Loucy (cell line): Measurements from ENCODE around the gene LUC7L.

Source experiments
- H2AFZ ChIP-seq: fragments of 200-600 bp; sonication (generic); 2 replicates; pipeline ENCODE4 v1.6.0; 2016; ENCODE audit warnings: antibody characterized with exemption, mild to moderate bottlenecking, low read length, moderate library complexity
- H3F3A ChIP-seq: fragments of 200-600 bp; 2 replicates; pipeline ENCODE4 v1.6.0; 2016; ENCODE audit warnings: antibody characterized with exemption, low read depth, mild to moderate bottlenecking
- H3K27me3 ChIP-seq: fragments of 200-600 bp; sonication (generic); 2 replicates; pipeline ENCODE4 v1.6.1; 2014; ENCODE audit warnings: low read length, mild to moderate bottlenecking; ENCODE audit not compliant: insufficient read depth, poor library complexity, severe bottlenecking
- H3K36me3 ChIP-seq: fragments of 200-600 bp; sonication (generic); 2 replicates; pipeline ENCODE4 v1.6.1; 2016; ENCODE audit warnings: low read length; ENCODE audit not compliant: insufficient read depth
- H3K4me1 ChIP-seq: fragments of 200-600 bp; sonication (generic); 2 replicates; pipeline ENCODE4 v1.5.1; 2014; ENCODE audit warnings: low read length, mild to moderate bottlenecking; ENCODE audit not compliant: insufficient read depth, poor library complexity, severe bottlenecking
- H3K4me2 ChIP-seq: fragments of 200-600 bp; sonication (generic); 2 replicates; pipeline ENCODE4 v1.6.0; 2014; ENCODE audit warnings: antibody characterized with exemption, low read length, low read depth, mild to moderate bottlenecking; ENCODE audit not compliant: poor library complexity, severe bottlenecking
- H3K4me3 ChIP-seq: fragments of 200-600 bp; sonication (generic); 2 replicates; pipeline ENCODE4 v1.5.1; 2014; ENCODE audit warnings: low read length, mild to moderate bottlenecking, mixed read lengths; ENCODE audit not compliant: poor library complexity, severe bottlenecking
- H3K79me2 ChIP-seq: fragments of 200-600 bp; sonication (generic); 2 replicates; pipeline ENCODE4 v1.6.1; 2014; ENCODE audit warnings: low read length; ENCODE audit not compliant: insufficient read depth
- H3K9ac ChIP-seq: fragments of 200-600 bp; sonication (generic); 2 replicates; pipeline ENCODE4 v1.6.0; 2014; ENCODE audit warnings: mild to moderate bottlenecking, low read depth, low read length, moderate library complexity; ENCODE audit not compliant: poor library complexity, severe bottlenecking
- H3K9me2 ChIP-seq: fragments of 200-600 bp; sonication (generic); replicated peaks from 2 replicates; pipeline ENCODE4 v1.6.1; 2016; ENCODE audit warnings: low read depth, low read length, mixed read lengths
- H3K9me3 ChIP-seq: fragments of 200-600 bp; sonication (generic); 2 replicates; pipeline ENCODE4 v1.6.1; 2014; ENCODE audit warnings: mild to moderate bottlenecking, antibody characterized with exemption, low read length, low read depth; ENCODE audit not compliant: insufficient read depth
- H4K20me1 ChIP-seq: fragments of 200-600 bp; sonication (generic); 2 replicates; pipeline ENCODE4 v1.6.0; 2014; ENCODE audit warnings: antibody characterized with exemption, low read length, mild to moderate bottlenecking; ENCODE audit not compliant: insufficient read depth, poor library complexity, severe bottlenecking
- EZH2phosphoT487 ChIP-seq: fragments of 200-600 bp; IDR thresholded peaks from 2 replicates; pipeline ENCODE4 v1.6.1; 2018; ENCODE audit warnings: antibody characterized with exemption, mild to moderate bottlenecking, moderate library complexity, borderline replicate concordance
- TF ChIP-seq, protein P1 (sequence below): fragments of 200-600 bp; sonication (generic); conservative IDR thresholded peaks from 2 replicates; pipeline ENCODE4 v1.5.1; 2014; ENCODE audit warnings: mild to moderate bottlenecking, antibody characterized with exemption, low read length

Gene LUC7L

DNA sequence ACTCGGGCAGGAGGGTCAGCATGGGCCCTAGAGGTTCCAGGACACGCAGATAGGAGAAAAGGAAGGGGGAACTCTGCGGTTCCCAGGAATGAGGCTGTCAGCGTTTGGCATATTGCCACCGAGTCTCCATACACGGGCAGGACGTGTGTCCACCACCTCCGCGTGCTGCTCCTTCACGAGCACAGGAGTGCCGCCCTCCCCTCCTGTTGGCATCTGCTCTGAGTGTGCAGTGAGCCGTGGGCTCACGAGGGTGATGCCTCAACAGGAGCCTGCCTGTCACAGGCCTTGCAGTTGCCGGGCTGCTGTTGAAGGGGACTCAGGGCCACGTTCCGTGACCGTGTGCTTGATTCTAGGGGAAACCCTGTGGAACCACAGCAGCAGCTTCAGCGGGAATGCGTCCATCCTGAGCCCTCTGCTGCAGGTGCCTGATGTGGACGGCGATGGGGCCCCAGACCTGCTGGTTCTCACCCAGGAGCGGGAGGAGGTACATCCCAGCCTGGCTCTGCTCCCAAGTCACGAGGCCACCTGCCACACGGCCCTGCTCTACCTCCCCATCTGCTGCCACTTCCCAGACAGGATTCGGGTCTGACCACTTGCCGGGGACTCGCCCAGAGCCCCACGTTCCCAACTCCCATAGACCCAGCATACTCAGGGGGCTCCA lies 31.9 kb upstream of the LUC7L start:
- H4K20me1 ChIP-seq, result no peaks in the 10 kb centered on the region
- H3K4me2 ChIP-seq, result no peak overlapping the region
- no peaks in the 10 kb centered on the region for H3K9me3 ChIP-seq
- H3F3A ChIP-seq, result no peaks in the 10 kb centered on the region
- no peak overlapping the region for H3K9ac ChIP-seq
- TF ChIP-seq, protein P1, sequence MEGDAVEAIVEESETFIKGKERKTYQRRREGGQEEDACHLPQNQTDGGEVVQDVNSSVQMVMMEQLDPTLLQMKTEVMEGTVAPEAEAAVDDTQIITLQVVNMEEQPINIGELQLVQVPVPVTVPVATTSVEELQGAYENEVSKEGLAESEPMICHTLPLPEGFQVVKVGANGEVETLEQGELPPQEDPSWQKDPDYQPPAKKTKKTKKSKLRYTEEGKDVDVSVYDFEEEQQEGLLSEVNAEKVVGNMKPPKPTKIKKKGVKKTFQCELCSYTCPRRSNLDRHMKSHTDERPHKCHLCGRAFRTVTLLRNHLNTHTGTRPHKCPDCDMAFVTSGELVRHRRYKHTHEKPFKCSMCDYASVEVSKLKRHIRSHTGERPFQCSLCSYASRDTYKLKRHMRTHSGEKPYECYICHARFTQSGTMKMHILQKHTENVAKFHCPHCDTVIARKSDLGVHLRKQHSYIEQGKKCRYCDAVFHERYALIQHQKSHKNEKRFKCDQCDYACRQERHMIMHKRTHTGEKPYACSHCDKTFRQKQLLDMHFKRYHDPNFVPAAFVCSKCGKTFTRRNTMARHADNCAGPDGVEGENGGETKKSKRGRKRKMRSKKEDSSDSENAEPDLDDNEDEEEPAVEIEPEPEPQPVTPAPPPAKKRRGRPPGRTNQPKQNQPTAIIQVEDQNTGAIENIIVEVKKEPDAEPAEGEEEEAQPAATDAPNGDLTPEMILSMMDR, result no peak
- no peak for TF ChIP-seq EZH2phosphoT487
- no peaks in the 10 kb centered on the region for H3K79me2 ChIP-seq
- H3K9me2 ChIP-seq, result no peaks in the 10 kb centered on the region
- no peak overlapping the region for H3K4me3 ChIP-seq
- no peaks in the 10 kb centered on the region for H3K27me3 ChIP-seq
- no peaks in the 10 kb centered on the region for H3K36me3 ChIP-seq
- H3K4me1 ChIP-seq, result peaks cover 4% of the 10 kb centered on the region
- H2AFZ ChIP-seq, result no peak overlapping the region

DNA sequence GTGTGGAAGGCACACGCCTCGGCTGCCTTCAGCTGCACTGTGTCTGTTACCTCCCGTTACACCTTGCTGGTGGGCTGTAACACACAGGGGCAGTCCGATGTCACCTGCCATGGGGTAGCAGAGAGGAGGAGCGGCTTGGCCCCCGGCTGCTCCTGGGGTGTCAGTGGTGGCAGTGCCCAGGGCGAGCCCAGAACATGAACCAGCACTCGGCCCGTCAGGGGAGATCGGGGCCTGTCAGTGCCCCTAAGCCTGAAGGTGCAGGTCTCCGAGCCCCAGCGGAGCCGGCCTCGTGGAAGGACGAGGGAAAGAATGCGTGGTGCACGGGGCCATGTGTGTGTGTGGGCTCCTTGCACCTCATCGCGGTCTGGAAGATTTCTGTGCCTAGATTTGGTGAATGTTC lies 31.1 kb upstream of the LUC7L start:
- no peak overlapping the region for H2AFZ ChIP-seq
- no peak overlapping the region for H3K9ac ChIP-seq
- no peaks in the 10 kb centered on the region for H3K9me3 ChIP-seq
- H3K27me3 ChIP-seq, result no peaks in the 10 kb centered on the region
- no peaks in the 10 kb centered on the region for H4K20me1 ChIP-seq
- H3K4me3 ChIP-seq, result no peak overlapping the region
- no peaks in the 10 kb centered on the region for H3K79me2 ChIP-seq
- no peaks in the 10 kb centered on the region for H3K9me2 ChIP-seq
- H3K4me2 ChIP-seq, result no peak overlapping the region
- TF ChIP-seq, protein P1, result no peak
- no peak for TF ChIP-seq EZH2phosphoT487
- H3K36me3 ChIP-seq, result no peaks in the 10 kb centered on the region
- peaks cover 8% of the 10 kb centered on the region for H3K4me1 ChIP-seq
- H3F3A ChIP-seq, result no peaks in the 10 kb centered on the region

DNA sequence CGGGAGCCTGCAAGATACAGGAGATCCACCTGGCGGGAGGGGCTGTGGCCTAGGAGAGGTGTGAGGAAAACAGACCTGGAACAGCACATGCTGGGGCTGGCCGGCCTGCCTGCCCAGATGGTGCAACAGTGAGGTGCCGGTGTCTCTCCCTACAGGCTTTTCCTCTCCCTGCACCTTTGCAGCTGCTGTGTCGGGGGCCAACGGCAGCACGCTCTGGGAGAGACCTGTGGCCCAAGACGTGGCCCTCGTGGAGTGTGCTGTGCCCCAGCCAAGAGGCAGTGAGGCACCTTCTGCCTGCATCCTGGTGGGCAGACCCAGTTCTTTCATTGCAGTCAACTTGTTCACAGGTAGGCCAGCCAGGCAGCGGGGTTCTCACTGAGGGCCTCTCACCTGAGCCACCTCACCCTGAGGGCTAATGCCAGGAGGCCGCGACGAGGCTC lies 30.6 kb upstream of the LUC7L start:
- Histone ChIP-seq H3K4me3 (no peak overlapping the region), H3K9ac (no peak overlapping the region), H3K9me2 (no peaks in the 10 kb centered on the region), H3K27me3 (no peaks in the 10 kb centered on the region), H3K9me3 (no peaks in the 10 kb centered on the region), H2AFZ (no peak overlapping the region), H3K79me2 (no peaks in the 10 kb centered on the region), H3K4me1 (peaks cover 8% of the 10 kb centered on the region), H3K36me3 (no peaks in the 10 kb centered on the region), H4K20me1 (no peaks in the 10 kb centered on the region), H3K4me2 (peak overlapping the region; percentile 31), H3F3A (no peaks in the 10 kb centered on the region)
- TF ChIP-seq EZH2phosphoT487, result no peak
- TF ChIP-seq, protein P1, result no peak
